ENCODE data around the gene GALNT1. TPM values are rescaled to one million over a fixed set of nuclear protein-coding genes. Genes with fewer than 3 reads are reported as not detected.

Gene GALNT1
- total RNA-seq, 2 experiments from 2014 or later: 36.2 to 42.7 TPM

DNA sequence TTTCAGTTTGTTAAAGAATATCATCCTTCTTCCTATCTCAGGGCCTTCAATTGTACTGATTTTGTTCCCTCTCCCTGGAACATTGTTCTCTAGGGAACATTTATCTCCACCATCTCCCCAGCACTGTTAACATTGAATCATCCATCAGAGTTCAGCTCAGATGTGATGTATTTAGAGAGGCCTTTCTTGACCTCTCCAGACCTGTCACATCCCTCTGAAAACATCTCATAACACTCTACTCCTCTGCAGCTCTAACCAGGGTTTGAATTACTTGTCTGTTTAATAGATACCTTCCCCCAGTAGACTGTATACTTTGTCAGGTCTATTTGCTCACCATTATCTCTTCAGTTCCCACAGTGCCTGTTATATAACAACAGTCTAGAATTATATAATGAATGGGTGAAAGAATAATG is 98.6 kb downstream of the GALNT1 start:
- Mint-ChIP-seq H3K4me1 (no peaks in the 10 kb centered on the region), H3K36me3 (peaks cover 8% of the 10 kb centered on the region), H3K4me3 (no peak overlapping the region), H3K27ac (no peak overlapping the region), H3K27me3 (no peaks in the 10 kb centered on the region), H3K9me3 (ENCODE audit: low read depth) (no peaks in the 10 kb centered on the region)
- DNase-seq (no peak), ATAC-seq (no peak)
- CTCF ChIA-PET: interaction anchor here (0.6 kb wide), 1 partner anchor 425 kb away, joined by 4 read pairs; no protein-coding TSS in a partner anchor

DNA sequence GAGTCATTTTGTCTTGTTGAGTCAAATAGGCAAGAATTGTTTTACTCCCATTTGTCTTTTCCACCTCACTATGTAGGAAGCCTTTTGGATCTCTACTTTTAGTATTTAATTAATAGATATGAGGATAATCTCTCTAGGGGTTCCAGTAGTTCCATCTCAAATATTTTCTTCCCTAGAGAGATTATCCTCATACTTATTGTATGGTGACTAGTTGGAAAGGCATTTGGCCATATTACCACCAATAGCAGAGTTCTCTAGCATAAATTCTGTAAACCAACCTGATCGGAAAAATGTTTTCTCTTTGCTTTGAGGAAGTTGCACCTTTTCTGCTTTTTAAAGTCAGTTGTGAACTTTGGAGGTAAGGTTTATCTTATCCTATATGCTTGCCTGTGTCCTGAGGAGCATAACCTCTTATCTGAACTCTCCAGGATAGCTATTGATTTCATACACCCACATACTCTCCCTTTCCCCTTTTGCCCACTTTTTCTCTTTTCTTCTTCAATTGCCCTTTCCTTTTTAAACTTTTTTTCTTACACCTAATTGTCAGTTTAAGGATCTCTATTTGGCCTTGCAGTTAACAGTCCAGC is 100.8 kb downstream of the GALNT1 start:
- H3K27me3 Mint-ChIP-seq: no peaks in the 10 kb centered on the region
- no peak overlapping the region for H3K4me3 Mint-ChIP-seq
- CTCF ChIA-PET: no interaction called here
- H3K27ac Mint-ChIP-seq: no peak overlapping the region
- H3K4me1 Mint-ChIP-seq: no peaks in the 10 kb centered on the region
- no peak for DNase-seq
- peaks cover 9% of the 10 kb centered on the region for H3K36me3 Mint-ChIP-seq
- no peak for ATAC-seq
- no peaks in the 10 kb centered on the region for H3K9me3 Mint-ChIP-seq (ENCODE audit: low read depth)

DNA sequence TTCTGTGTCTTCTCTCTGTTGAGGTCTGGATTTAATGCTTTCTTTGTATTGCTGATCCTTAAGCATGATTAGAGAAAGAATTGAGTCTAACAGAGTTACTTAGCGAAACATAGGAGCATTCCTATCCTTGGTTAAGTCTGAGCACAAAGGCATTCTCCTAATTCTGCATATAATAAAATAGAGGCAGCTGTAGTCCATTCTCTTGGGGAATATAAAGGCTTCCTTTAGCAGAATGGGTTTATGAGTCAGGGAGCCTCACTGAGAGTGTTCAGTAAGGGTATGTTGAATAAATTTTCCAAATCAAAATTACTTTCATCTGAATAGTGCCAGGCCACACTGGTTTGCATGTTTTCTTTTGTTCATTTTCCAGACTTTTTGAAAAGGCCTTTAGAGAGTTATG is 101.5 kb downstream of the GALNT1 start:
- Mint-ChIP-seq H3K4me3 (no peak overlapping the region), H3K9me3 (ENCODE audit: low read depth) (no peaks in the 10 kb centered on the region), H3K4me1 (no peaks in the 10 kb centered on the region), H3K36me3 (peaks cover 9% of the 10 kb centered on the region), H3K27ac (no peak overlapping the region), H3K27me3 (no peaks in the 10 kb centered on the region)
- ATAC-seq (no peak), DNase-seq (no peak)
- CTCF ChIA-PET: no interaction called here

DNA sequence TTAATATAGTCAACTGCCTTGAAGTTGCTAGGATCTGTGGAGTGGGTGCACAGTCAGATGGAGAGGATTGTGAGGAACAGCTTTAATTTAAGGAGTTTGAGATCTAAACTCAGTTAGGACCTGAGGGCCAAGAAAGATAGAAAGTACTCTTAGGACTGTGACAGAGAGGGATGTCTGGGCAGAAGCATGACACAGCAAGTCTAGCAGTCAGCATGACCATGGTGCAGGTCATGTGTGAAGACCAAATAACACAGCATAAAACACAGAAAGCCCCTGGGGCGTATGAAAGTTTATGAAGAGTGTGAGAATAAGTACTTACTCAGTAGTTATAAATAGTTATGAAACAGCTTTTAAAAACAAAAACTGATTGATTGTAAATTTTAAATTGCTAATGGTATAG is 107.2 kb downstream of the GALNT1 start:
- Mint-ChIP-seq H3K9me3 (ENCODE audit: low read depth) (no peaks in the 10 kb centered on the region), H3K36me3 (peaks cover 7% of the 10 kb centered on the region), H3K27me3 (no peaks in the 10 kb centered on the region), H3K27ac (no peak overlapping the region), H3K4me1 (no peaks in the 10 kb centered on the region), H3K4me3 (no peak overlapping the region)
- CTCF ChIA-PET: interaction anchor here (0.8 kb wide), 1 partner anchor 167 kb away, joined by 3 read pairs; no protein-coding TSS in a partner anchor
- DNase-seq (no peak), ATAC-seq (no peak)

GRCh38 chr18:35689728-35690127 is 108.2 kb downstream of the GALNT1 start:
- Mint-ChIP-seq H3K27me3 (no peaks in the 10 kb centered on the region), H3K4me1 (no peaks in the 10 kb centered on the region), H3K36me3 (peaks cover 3% of the 10 kb centered on the region), H3K27ac (no peak overlapping the region), H3K9me3 (ENCODE audit: low read depth) (no peaks in the 10 kb centered on the region), H3K4me3 (no peak overlapping the region)
- DNase-seq: no peak
- CTCF ChIA-PET: interaction anchor here (0.8 kb wide), 1 partner anchor 168 kb away, joined by 3 read pairs; no protein-coding TSS in a partner anchor
- no peak for ATAC-seq

DNA sequence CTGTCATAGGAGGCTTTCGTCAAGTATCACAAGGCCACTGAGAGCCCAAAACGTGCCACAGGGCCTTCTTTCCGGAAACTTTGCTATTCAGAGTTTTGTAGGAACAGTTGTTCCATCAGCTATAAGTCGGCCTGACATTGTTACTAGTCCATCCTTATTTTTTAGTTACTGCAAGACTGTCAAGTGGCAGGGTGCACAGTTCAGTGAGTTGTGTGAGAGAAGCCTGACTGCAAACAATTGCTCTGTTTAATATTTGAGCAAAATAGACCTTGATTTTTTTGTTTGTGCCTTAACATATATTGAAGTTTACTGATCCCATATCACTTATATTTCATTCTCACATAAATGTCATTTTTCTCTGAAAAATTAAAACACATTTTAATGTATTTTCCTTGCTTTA is 110.1 kb downstream of the GALNT1 start:
- CTCF ChIA-PET: no interaction called here
- ATAC-seq: no peak
- Mint-ChIP-seq H3K27me3 (no peaks in the 10 kb centered on the region), H3K27ac (no peak overlapping the region), H3K36me3 (peaks cover 3% of the 10 kb centered on the region), H3K4me3 (no peak overlapping the region), H3K9me3 (ENCODE audit: low read depth) (no peaks in the 10 kb centered on the region), H3K4me1 (no peaks in the 10 kb centered on the region)
- no peak for DNase-seq

- Mint-ChIP-seq H3K4me1 (no peaks in the 10 kb centered on the region), H3K9me3 (ENCODE audit: low read depth) (no peaks in the 10 kb centered on the region), H3K4me3 (no peak overlapping the region), H3K36me3 (peaks cover 2% of the 10 kb centered on the region), H3K27me3 (no peaks in the 10 kb centered on the region), H3K27ac (no peak overlapping the region)
- CTCF ChIA-PET: no interaction called here
- ATAC-seq (no peak), DNase-seq (no peak)
These were observed 111.3 kb downstream of the GALNT1 start for GRCh38 chr18:35692866-35693265.

- DNase-seq: no peak
- H3K4me3 Mint-ChIP-seq: no peak overlapping the region
These were observed 112.3 kb downstream of the GALNT1 start for GRCh38 chr18:35693829-35694228.

GRCh38 chr18:35694808-35695207 is 113.3 kb downstream of the GALNT1 start:
- ATAC-seq (peak; percentile 20), DNase-seq (no peak)
- H3K27ac Mint-ChIP-seq: no peak overlapping the region
- H3K4me1 Mint-ChIP-seq: no peaks in the 10 kb centered on the region
- CTCF ChIA-PET: no interaction called here
- no peaks in the 10 kb centered on the region for H3K9me3 Mint-ChIP-seq (ENCODE audit: low read depth)
- no peaks in the 10 kb centered on the region for H3K27me3 Mint-ChIP-seq
- no peak overlapping the region for H3K4me3 Mint-ChIP-seq
- peaks cover 3% of the 10 kb centered on the region for H3K36me3 Mint-ChIP-seq

More at GRCh38 chr18:35693829-35694228, 112.3 kb downstream of the GALNT1 start:
- Mint-ChIP-seq H3K27me3 (no peaks in the 10 kb centered on the region), H3K36me3 (no peaks in the 10 kb centered on the region), H3K4me1 (no peaks in the 10 kb centered on the region), H3K27ac (no peak overlapping the region), H3K9me3 (ENCODE audit: low read depth) (no peaks in the 10 kb centered on the region)
- CTCF ChIA-PET: no interaction called here
- ATAC-seq: no peak

DNA sequence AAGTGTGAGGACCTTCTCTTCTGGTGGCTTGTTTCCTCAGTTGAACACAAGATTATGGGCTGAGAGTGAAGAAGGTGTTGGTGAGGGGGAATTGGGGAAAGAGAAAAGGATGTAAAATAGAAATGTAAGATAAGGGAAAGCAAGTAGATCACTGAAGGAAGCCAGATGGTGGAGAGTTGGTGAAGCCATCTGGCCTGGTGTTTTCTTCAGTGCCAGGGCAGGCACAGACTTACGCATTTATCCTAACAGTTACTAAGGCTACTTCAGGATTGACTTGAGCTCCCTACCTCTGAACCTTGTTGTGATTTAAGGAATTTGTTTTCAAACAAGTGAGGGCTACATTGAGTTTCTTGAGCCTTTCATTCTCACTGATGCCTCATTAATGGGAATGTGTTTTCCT is 113.8 kb downstream of the GALNT1 start:
- CTCF ChIA-PET: no interaction called here
- H3K4me1 Mint-ChIP-seq: no peaks in the 10 kb centered on the region
- no peak for DNase-seq
- no peak overlapping the region for H3K27ac Mint-ChIP-seq
- H3K9me3 Mint-ChIP-seq (ENCODE audit: low read depth): no peaks in the 10 kb centered on the region
- no peak overlapping the region for H3K4me3 Mint-ChIP-seq
- no peaks in the 10 kb centered on the region for H3K27me3 Mint-ChIP-seq
- H3K36me3 Mint-ChIP-seq: peaks cover 4% of the 10 kb centered on the region
- no peak for ATAC-seq

GRCh38 chr18:35695803-35696202 is 114.3 kb downstream of the GALNT1 start:
- H3K4me1 Mint-ChIP-seq: no peaks in the 10 kb centered on the region
- H3K4me3 Mint-ChIP-seq: no peak overlapping the region
- CTCF ChIA-PET: no interaction called here
- no peak for ATAC-seq
- no peaks in the 10 kb centered on the region for H3K9me3 Mint-ChIP-seq (ENCODE audit: low read depth)
- no peaks in the 10 kb centered on the region for H3K27me3 Mint-ChIP-seq
- DNase-seq: no peak
- H3K27ac Mint-ChIP-seq: no peak overlapping the region
- H3K36me3 Mint-ChIP-seq: peaks cover 4% of the 10 kb centered on the region

DNA sequence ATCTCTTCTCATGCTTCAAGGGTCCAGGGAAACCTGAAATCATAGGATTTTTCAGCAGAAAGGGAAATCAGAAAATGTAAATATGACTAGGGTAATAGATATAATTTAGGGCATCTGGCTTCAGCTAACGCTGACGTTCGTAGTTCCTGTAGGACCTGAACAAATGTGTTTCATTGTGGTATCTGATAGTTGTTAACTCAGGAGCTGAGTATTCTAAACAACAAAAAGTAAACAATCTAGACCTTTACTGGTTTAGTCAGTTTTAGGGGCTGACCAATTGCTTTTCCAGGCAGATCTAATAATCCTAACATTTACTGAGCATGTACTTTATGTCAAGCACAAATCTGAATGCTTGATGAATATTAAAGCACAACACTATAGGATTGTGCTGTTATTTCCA is 114.8 kb downstream of the GALNT1 start:
- H3K4me1 Mint-ChIP-seq: no peaks in the 10 kb centered on the region
- peaks cover 4% of the 10 kb centered on the region for H3K36me3 Mint-ChIP-seq
- CTCF ChIA-PET: no interaction called here
- no peaks in the 10 kb centered on the region for H3K9me3 Mint-ChIP-seq (ENCODE audit: low read depth)
- no peak overlapping the region for H3K27ac Mint-ChIP-seq
- H3K27me3 Mint-ChIP-seq: no peaks in the 10 kb centered on the region
- DNase-seq: no peak
- no peak overlapping the region for H3K4me3 Mint-ChIP-seq
- no peak for ATAC-seq

DNA sequence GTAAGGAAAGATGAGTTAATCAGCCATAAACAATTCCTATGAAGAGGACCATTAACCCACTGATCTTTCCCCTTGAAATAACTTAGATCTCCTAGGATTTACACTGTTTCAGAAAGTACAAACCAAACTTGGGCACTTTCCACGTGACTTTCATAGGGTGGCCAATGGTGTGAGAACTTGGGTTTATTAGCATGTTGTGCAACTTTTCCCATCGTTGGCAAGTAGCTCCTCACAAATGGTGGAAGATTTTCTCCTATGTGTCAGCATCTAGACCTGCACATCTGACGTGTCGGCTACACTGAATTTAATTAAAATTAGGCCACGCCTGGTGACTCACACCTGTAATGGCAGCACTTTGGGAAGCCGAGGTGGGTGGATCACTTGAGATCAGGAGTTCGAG is 116.3 kb downstream of the GALNT1 start:
- Mint-ChIP-seq H3K4me3 (no peak overlapping the region), H3K36me3 (peaks cover 4% of the 10 kb centered on the region), H3K4me1 (no peaks in the 10 kb centered on the region), H3K27me3 (no peaks in the 10 kb centered on the region), H3K27ac (no peak overlapping the region), H3K9me3 (ENCODE audit: low read depth) (no peaks in the 10 kb centered on the region)
- DNase-seq (no peak), ATAC-seq (no peak)
- CTCF ChIA-PET: no interaction called here

- ATAC-seq (no peak), DNase-seq (no peak)
- Mint-ChIP-seq H3K36me3 (peaks cover 8% of the 10 kb centered on the region), H3K27ac (no peak overlapping the region), H3K9me3 (ENCODE audit: low read depth) (no peaks in the 10 kb centered on the region), H3K4me1 (no peaks in the 10 kb centered on the region), H3K4me3 (no peak overlapping the region), H3K27me3 (no peaks in the 10 kb centered on the region)
- CTCF ChIA-PET: no interaction called here
These were observed 121.6 kb downstream of the GALNT1 start for GRCh38 chr18:35703043-35703688.

Measured in activated CD8-positive, alpha-beta memory T cell treated with anti-CD3 and anti-CD28 coated beads, Interleukin-2, amount 10 ng/mL, durations not matched to agents 7 days and 5 days (primary cell).